WTC11 (cell line): ENCODE measurements around the gene MIEF2. TPM values are rescaled to one million over a fixed set of nuclear protein-coding genes. Genes with fewer than 3 reads are reported as not detected.

Source experiments
- ATAC-seq: fragments of 200-7000 bp; cut with Tn5 transposase; 2 replicates; pipeline ENCODE4 v1.10.0; 2021; ENCODE audit warnings: mild to moderate bottlenecking, moderate library complexity
- CTCF ChIA-PET: fragments of 300-600 bp; sonication (Branson Sonifier 250); formaldehyde crosslinking; loops from one replicate; lab custom pipeline; 2021; ENCODE audit warnings: antibody characterized with exemption; lab: Charles Lee
- POLR2A ChIA-PET: fragments of 350-600 bp; sonication (Branson Sonifier 250); formaldehyde crosslinking; loops from one replicate; lab custom pipeline; 2021; ENCODE audit warnings: antibody characterized with exemption; lab: Charles Lee
- DNase-seq: peaks from one replicate; pipeline ENCODE4 v3.0.0; 2021; ENCODE audit warnings: low spot score
- H3K27ac Mint-ChIP-seq: 2 replicates; pipeline ENCODE4 v1.8.0; 2021; ENCODE audit warnings: mixed read lengths
- H3K27me3 Mint-ChIP-seq: 2 replicates; pipeline ENCODE4 v1.8.0; 2021; ENCODE audit warnings: low read depth, mild to moderate bottlenecking, moderate library complexity, mixed read lengths
- H3K36me3 Mint-ChIP-seq: 2 replicates; pipeline ENCODE4 v1.8.0; 2021; ENCODE audit warnings: mixed read lengths
- H3K4me1 Mint-ChIP-seq: 2 replicates; pipeline ENCODE4 v1.8.0; 2022; ENCODE audit warnings: mixed read lengths
- H3K4me3 Mint-ChIP-seq: 2 replicates; pipeline ENCODE4 v1.8.0; 2021; ENCODE audit warnings: mild to moderate bottlenecking, moderate library complexity, mixed read lengths
- H3K9me3 Mint-ChIP-seq: 2 replicates; pipeline ENCODE4 v1.8.0; 2021; ENCODE audit warnings: mixed read lengths
- ESRRA ChIP-seq: sonication (generic); formaldehyde crosslinking; IDR thresholded peaks from 2 replicates; pipeline ENCODE4 v1.8.1; 2022; ENCODE audit warnings: mild to moderate bottlenecking, missing genetic modification reagents, borderline replicate concordance
- ETV6 ChIP-seq: sonication (generic); formaldehyde crosslinking; IDR thresholded peaks from 2 replicates; pipeline ENCODE4 v1.8.1; 2022; ENCODE audit warnings: mild to moderate bottlenecking, missing genetic modification reagents
- FOXP1 ChIP-seq: sonication (generic); formaldehyde crosslinking; IDR thresholded peaks from 2 replicates; pipeline ENCODE4 v1.8.0; 2022; ENCODE audit warnings: missing genetic modification reagents, mild to moderate bottlenecking, moderate library complexity, borderline replicate concordance
- KAT7 ChIP-seq: sonication (generic); formaldehyde crosslinking; IDR thresholded peaks from 2 replicates; pipeline ENCODE4 v1.8.1; 2023; ENCODE audit warnings: missing genetic modification reagents, mild to moderate bottlenecking, borderline replicate concordance
- MYBL2 ChIP-seq: sonication (generic); formaldehyde crosslinking; IDR thresholded peaks from 2 replicates; pipeline ENCODE4 v1.8.1; 2023; ENCODE audit warnings: mild to moderate bottlenecking, moderate library complexity, missing genetic modification reagents
- NFE2L1 ChIP-seq: sonication (generic); formaldehyde crosslinking; IDR thresholded peaks from 2 replicates; pipeline ENCODE4 v1.8.1; 2023; ENCODE audit warnings: missing genetic modification reagents
- NFYB ChIP-seq: sonication (generic); formaldehyde crosslinking; conservative IDR thresholded peaks from 2 replicates; pipeline ENCODE4 v1.8.0; 2022; ENCODE audit warnings: low read depth, missing genetic modification reagents
- NR2C2 ChIP-seq: sonication (generic); formaldehyde crosslinking; IDR thresholded peaks from 2 replicates; pipeline ENCODE4 v1.8.0; 2022; ENCODE audit warnings: mild to moderate bottlenecking, missing genetic modification reagents
- SP1 ChIP-seq: sonication (generic); formaldehyde crosslinking; conservative IDR thresholded peaks from 2 replicates; pipeline ENCODE4 v1.8.1; 2022; ENCODE audit warnings: missing genetic modification reagents
- total RNA-seq: library from RNA; stranded (reverse); gene quantifications from 3 replicates; pipeline ENCODE4 v1.2.3, GENCODE V29; 2021
- TF ChIP-seq, protein P1 (sequence below): sonication (generic); formaldehyde crosslinking; IDR thresholded peaks from 2 replicates; pipeline ENCODE4 v1.8.0; 2023; ENCODE audit warnings: missing genetic modification reagents
- TF ChIP-seq, protein P2 (sequence below): sonication (generic); formaldehyde crosslinking; IDR thresholded peaks from 2 replicates; pipeline ENCODE4 v1.8.0; 2023; ENCODE audit warnings: missing genetic modification reagents, mild to moderate bottlenecking, borderline replicate concordance
- TF ChIP-seq, protein P3 (sequence below): sonication (generic); formaldehyde crosslinking; IDR thresholded peaks from 2 replicates; pipeline ENCODE4 v1.8.1; 2023; ENCODE audit warnings: mild to moderate bottlenecking, missing genetic modification reagents, moderate library complexity
- TF ChIP-seq, protein P4 (sequence below): sonication (generic); formaldehyde crosslinking; IDR thresholded peaks from 2 replicates; pipeline ENCODE4 v1.8.1; 2023; ENCODE audit warnings: mild to moderate bottlenecking, missing genetic modification reagents, borderline replicate concordance
- TF ChIP-seq, protein P5 (sequence below): sonication (generic); formaldehyde crosslinking; IDR thresholded peaks from 2 replicates; pipeline ENCODE4 v1.8.1; 2023; ENCODE audit warnings: mild to moderate bottlenecking, moderate library complexity, missing genetic modification reagents

The MIEF2 gene
- total RNA-seq, 1 experiment from 2014 or later: 18.8 TPM

DNA sequence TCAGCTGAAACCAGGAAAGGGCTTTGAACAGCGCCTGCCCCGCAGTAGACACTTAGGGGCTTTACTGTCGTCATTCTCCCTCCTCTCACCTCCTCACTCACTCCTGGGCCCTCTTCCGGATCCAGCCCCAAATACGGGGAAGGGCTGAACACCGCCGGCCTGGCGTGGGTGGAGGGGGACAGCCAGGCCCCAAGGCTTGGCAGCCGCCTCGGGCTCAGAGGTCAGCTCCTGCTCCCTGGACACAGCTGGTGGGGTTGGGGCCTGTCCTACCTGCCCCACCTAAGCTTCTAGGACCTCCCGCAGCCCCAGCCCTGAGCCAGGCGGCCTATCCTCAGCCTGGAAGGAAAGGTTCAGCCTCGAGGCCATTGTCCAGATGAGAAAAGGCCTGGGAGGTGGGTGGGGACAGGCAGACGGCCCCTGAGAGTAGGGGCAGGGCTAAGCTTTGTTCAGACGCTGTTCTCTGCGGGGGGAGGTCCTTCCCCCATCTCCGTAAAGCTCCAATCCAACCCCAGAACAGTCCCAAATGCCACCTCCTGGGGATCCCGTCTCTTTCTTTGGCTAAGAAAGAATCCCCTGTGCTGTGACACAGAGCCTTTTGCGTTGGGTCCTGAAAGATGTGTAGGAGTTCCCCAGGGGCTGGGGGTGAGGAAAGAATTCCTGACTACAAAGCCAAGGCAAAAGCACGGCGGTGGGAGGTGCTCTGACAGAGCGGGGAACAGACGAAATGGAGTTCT, 35.9 kb upstream of the MIEF2 start (continued):
- TF ChIP-seq, protein P1, sequence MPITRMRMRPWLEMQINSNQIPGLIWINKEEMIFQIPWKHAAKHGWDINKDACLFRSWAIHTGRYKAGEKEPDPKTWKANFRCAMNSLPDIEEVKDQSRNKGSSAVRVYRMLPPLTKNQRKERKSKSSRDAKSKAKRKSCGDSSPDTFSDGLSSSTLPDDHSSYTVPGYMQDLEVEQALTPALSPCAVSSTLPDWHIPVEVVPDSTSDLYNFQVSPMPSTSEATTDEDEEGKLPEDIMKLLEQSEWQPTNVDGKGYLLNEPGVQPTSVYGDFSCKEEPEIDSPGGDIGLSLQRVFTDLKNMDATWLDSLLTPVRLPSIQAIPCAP: no peak

DNA sequence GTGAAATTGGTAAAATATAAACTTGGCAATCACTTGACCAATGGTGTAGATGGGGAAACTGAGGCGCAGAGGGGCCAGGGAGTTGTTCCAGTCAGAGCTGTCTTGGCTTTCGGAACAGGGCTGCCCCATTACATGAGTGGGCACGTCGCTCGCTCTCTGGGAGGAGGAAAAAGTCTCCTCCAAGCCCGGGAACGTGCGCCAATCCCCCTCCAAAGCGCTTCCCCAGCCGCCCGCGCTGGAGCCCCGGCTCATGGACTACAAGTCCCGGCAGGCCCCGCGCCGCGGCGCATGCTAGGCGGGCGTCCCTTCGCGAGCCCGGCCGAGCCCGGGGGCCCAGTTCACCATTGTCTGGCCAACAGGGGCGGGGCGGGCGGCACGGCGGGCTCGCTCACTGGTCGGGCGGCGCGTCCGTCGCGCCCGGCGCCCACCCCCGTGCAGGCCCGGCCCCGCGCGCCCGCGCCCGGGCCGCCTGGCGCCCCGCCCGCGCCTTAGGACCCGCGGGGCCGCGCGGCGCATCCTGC, 35.3 kb upstream of the MIEF2 start, which contains the start of gene LLGL1:
Gene LLGL1, plus strand, starts transcription at position 515 of the 521 bp plus-strand sequence. CDS start 48 bp downstream, outside the sequence.
- POLR2A ChIA-PET: interaction anchor here (0.8 to 1.9 kb wide), 7 partner anchors 22 to 71 kb away, joined by 3 to 17 read pairs (median 3); partner anchors contain the start of genes ALKBH5 and MIEF2
- H3K4me1 Mint-ChIP-seq: peaks cover 23% of the 10 kb centered on the region
- no peaks in the 10 kb centered on the region for H3K27me3 Mint-ChIP-seq
- TF ChIP-seq, protein P2, sequence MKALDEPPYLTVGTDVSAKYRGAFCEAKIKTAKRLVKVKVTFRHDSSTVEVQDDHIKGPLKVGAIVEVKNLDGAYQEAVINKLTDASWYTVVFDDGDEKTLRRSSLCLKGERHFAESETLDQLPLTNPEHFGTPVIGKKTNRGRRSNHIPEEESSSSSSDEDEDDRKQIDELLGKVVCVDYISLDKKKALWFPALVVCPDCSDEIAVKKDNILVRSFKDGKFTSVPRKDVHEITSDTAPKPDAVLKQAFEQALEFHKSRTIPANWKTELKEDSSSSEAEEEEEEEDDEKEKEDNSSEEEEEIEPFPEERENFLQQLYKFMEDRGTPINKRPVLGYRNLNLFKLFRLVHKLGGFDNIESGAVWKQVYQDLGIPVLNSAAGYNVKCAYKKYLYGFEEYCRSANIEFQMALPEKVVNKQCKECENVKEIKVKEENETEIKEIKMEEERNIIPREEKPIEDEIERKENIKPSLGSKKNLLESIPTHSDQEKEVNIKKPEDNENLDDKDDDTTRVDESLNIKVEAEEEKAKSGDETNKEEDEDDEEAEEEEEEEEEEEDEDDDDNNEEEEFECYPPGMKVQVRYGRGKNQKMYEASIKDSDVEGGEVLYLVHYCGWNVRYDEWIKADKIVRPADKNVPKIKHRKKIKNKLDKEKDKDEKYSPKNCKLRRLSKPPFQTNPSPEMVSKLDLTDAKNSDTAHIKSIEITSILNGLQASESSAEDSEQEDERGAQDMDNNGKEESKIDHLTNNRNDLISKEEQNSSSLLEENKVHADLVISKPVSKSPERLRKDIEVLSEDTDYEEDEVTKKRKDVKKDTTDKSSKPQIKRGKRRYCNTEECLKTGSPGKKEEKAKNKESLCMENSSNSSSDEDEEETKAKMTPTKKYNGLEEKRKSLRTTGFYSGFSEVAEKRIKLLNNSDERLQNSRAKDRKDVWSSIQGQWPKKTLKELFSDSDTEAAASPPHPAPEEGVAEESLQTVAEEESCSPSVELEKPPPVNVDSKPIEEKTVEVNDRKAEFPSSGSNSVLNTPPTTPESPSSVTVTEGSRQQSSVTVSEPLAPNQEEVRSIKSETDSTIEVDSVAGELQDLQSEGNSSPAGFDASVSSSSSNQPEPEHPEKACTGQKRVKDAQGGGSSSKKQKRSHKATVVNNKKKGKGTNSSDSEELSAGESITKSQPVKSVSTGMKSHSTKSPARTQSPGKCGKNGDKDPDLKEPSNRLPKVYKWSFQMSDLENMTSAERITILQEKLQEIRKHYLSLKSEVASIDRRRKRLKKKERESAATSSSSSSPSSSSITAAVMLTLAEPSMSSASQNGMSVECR: 0 out of 2 replicates have a peak, but pooled peaks have one; percentile 17
- no peak for TF ChIP-seq NR2C2 (CRISPR knock-in tag)
- TF ChIP-seq SP1 (CRISPR knock-in tag): peak; percentile 23; the same call in 1 of the 2 replicates
- peak; percentile 66 for TF ChIP-seq NFYB
- peak; percentile 98 for DNase-seq
- CTCF ChIA-PET: interaction anchor here (1.2 to 1.9 kb wide), 5 partner anchors 8 to 85 kb away, joined by 6 to 11 read pairs (median 8); no protein-coding TSS in a partner anchor
- H3K36me3 Mint-ChIP-seq: no peaks in the 10 kb centered on the region
- ATAC-seq: peak; percentile 72
- H3K4me3 Mint-ChIP-seq: peak within 1 kb of the TSS; percentile 93
- no peaks in the 10 kb centered on the region for H3K9me3 Mint-ChIP-seq
- peak within 1 kb of the TSS; percentile 100 for H3K27ac Mint-ChIP-seq

DNA sequence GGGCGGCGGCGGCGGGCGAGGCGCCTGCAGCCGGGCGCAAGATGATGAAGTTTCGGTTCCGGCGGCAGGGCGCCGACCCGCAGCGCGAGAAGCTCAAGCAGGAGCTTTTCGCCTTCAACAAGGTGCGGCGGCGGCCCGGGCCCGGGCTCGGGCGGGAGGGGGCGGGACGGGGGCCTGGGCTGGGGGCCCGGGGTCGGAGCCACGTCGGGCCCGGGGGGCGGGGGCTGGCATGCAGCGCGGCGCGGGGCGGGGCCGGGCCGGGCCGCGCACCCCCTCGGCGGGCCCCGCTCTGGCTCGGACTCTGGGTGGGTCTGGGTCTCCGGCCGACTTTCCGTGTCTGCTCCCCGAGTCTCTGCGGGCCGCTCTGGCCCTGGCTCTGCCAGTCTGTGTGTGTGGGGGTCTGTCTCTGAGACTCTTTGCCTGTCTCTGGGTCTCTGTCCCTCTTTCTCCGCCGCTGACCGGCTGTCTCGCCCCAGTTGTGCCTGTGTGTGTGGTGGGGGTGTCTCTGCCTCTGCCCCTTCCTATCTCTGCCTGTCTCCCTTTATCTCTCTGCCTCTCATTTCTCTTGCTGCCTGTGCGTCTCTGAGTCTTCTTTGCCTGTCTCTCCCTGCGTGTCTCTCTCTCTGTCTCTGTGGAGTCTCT, 34.7 kb upstream of the MIEF2 start:
- Mint-ChIP-seq H3K4me3 (peak overlapping the region; percentile 89), H3K9me3 (no peaks in the 10 kb centered on the region), H3K27ac (peak overlapping the region; percentile 89), H3K36me3 (no peaks in the 10 kb centered on the region), H3K4me1 (peaks cover 23% of the 10 kb centered on the region), H3K27me3 (no peaks in the 10 kb centered on the region)
- TF ChIP-seq, protein P3, sequence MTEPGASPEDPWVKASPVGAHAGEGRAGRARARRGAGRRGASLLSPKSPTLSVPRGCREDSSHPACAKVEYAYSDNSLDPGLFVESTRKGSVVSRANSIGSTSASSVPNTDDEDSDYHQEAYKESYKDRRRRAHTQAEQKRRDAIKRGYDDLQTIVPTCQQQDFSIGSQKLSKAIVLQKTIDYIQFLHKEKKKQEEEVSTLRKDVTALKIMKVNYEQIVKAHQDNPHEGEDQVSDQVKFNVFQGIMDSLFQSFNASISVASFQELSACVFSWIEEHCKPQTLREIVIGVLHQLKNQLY: no peak
- TF ChIP-seq FOXP1 (CRISPR knock-in tag): 0 out of 2 replicates have a peak, but pooled peaks have one; percentile 23
- TF ChIP-seq NFE2L1 (CRISPR knock-in tag): 0 out of 2 replicates have a peak, but pooled peaks have one; percentile 70
- TF ChIP-seq KAT7 (CRISPR knock-in tag): 0 out of 2 replicates have a peak, but pooled peaks have one; percentile 56
- ChIA-PET POLR2A (interaction anchor here (1.9 kb wide), 1 partner anchor 22 kb away, joined by 17 read pairs; no protein-coding TSS in a partner anchor), CTCF (interaction anchor here (1.8 to 1.9 kb wide), 2 partner anchors 8 to 85 kb away, joined by 8 to 9 read pairs; no protein-coding TSS in a partner anchor)
- DNase-seq (peak; percentile 60), ATAC-seq (peak; percentile 0)

DNA sequence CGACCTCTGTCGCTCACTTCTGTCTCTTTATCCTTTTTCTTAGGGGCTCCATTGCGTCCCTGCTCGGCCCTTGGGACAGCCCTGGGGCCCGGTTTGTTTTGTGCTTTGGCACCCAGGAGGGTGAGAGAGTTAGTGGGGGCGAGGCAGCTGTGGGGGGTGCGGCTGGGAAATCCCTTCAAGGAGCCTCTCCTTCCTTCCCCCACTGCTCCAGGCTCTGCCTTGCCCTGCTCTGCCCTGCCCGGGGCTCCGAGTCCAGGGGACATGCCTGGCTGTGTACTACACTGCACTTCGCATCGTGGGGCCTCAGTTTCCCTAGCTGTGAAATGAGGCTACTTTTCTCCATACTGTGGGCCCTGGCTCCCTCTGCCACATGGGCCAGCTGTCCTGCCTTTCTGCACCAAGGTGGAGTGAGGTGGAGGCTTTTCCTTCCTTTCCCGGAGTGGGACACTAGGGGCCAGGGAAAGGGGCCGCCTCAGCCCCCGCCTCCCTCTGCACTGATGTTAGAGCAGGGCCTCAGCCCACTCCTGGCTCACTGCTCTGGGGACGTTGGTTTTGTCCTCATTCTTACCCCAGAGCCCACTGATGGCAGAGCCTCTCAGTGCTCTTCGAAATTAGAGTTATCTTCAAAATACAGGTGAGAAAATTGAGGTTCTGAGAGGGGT, 34.0 kb upstream of the MIEF2 start:
- H3K4me1 Mint-ChIP-seq: peaks cover 23% of the 10 kb centered on the region
- POLR2A ChIA-PET: interaction anchor here (0.8 kb wide), 1 partner anchor 21 kb away, joined by 4 read pairs; no protein-coding TSS in a partner anchor
- ATAC-seq: no peak
- no peak for DNase-seq
- CTCF ChIA-PET: interaction anchor here (1.9 kb wide), 1 partner anchor 9 kb away, joined by 9 read pairs; no protein-coding TSS in a partner anchor
- no peaks in the 10 kb centered on the region for H3K27me3 Mint-ChIP-seq
- H3K27ac Mint-ChIP-seq: peak overlapping the region; percentile 89
- no peaks in the 10 kb centered on the region for H3K9me3 Mint-ChIP-seq
- no peaks in the 10 kb centered on the region for H3K36me3 Mint-ChIP-seq
- H3K4me3 Mint-ChIP-seq: peak overlapping the region; percentile 89
- TF ChIP-seq, protein P4, sequence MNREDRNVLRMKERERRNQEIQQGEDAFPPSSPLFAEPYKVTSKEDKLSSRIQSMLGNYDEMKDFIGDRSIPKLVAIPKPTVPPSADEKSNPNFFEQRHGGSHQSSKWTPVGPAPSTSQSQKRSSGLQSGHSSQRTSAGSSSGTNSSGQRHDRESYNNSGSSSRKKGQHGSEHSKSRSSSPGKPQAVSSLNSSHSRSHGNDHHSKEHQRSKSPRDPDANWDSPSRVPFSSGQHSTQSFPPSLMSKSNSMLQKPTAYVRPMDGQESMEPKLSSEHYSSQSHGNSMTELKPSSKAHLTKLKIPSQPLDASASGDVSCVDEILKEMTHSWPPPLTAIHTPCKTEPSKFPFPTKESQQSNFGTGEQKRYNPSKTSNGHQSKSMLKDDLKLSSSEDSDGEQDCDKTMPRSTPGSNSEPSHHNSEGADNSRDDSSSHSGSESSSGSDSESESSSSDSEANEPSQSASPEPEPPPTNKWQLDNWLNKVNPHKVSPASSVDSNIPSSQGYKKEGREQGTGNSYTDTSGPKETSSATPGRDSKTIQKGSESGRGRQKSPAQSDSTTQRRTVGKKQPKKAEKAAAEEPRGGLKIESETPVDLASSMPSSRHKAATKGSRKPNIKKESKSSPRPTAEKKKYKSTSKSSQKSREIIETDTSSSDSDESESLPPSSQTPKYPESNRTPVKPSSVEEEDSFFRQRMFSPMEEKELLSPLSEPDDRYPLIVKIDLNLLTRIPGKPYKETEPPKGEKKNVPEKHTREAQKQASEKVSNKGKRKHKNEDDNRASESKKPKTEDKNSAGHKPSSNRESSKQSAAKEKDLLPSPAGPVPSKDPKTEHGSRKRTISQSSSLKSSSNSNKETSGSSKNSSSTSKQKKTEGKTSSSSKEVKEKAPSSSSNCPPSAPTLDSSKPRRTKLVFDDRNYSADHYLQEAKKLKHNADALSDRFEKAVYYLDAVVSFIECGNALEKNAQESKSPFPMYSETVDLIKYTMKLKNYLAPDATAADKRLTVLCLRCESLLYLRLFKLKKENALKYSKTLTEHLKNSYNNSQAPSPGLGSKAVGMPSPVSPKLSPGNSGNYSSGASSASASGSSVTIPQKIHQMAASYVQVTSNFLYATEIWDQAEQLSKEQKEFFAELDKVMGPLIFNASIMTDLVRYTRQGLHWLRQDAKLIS (CRISPR knock-in tag): no peak
- TF ChIP-seq MYBL2 (CRISPR knock-in tag) (no peak), ETV6 (CRISPR knock-in tag) (no peak), ESRRA (CRISPR knock-in tag) (no peak)
- TF ChIP-seq, protein P5, sequence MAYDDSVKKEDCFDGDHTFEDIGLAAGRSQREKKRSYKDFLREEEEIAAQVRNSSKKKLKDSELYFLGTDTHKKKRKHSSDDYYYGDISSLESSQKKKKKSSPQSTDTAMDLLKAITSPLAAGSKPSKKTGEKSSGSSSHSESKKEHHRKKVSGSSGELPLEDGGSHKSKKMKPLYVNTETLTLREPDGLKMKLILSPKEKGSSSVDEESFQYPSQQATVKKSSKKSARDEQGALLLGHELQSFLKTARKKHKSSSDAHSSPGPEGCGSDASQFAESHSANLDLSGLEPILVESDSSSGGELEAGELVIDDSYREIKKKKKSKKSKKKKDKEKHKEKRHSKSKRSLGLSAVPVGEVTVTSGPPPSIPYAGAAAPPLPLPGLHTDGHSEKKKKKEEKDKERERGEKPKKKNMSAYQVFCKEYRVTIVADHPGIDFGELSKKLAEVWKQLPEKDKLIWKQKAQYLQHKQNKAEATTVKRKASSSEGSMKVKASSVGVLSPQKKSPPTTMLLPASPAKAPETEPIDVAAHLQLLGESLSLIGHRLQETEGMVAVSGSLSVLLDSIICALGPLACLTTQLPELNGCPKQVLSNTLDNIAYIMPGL (CRISPR knock-in tag): no peak
